Keratinocyte (primary cell): Measurements from ENCODE around the gene SOS1. TPM values are rescaled to one million over a fixed set of nuclear protein-coding genes. Genes with fewer than 3 reads are reported as not detected.

ENCODE experiments used
- DNase-seq: peaks from one replicate; pipeline ENCODE4 v3.0.0-alpha.2; 2011; ENCODE audit warnings: low read depth, missing footprints, low spot score
- FAIRE-seq: peaks from 2 replicates; lab custom pipeline; 2011; peaks lifted over from hg19 to GRCh38; lab: Jason Lieb, UNC
- H2AFZ ChIP-seq: 2 replicates; pipeline ENCODE4 v1.6.0; 2012; ENCODE audit warnings: low read length, control low read depth, inconsistent platforms; ENCODE audit not compliant: control insufficient read depth
- H3K27ac ChIP-seq: 2 replicates; pipeline ENCODE4 v1.5.1; 2011; ENCODE audit warnings: low read length; ENCODE audit not compliant: control insufficient read depth, insufficient read depth
- H3K27me3 ChIP-seq: 3 replicates; pipeline ENCODE4 v1.6.0; 2011; ENCODE audit warnings: low read length; ENCODE audit not compliant: control insufficient read depth, insufficient read depth; ENCODE audit errors: extremely low read depth
- H3K36me3 ChIP-seq, 2 experiments: 2 replicates in 1 of 2; 3 replicates in 1 of 2; pipeline ENCODE4 v1.5.1; 2011; ENCODE audit warnings: low read length in 2 of 2, mild to moderate bottlenecking in 1 of 2; ENCODE audit not compliant: control insufficient read depth in 2 of 2, insufficient read depth in 2 of 2; ENCODE audit errors: extremely low read depth in 1 of 2
- H3K4me1 ChIP-seq: 3 replicates; pipeline ENCODE4 v1.5.1; 2011; ENCODE audit warnings: low read length; ENCODE audit not compliant: control insufficient read depth, insufficient read depth; ENCODE audit errors: extremely low read depth
- H3K4me2 ChIP-seq: 3 replicates; pipeline ENCODE4 v1.6.0; 2011; ENCODE audit warnings: low read depth, low read length; ENCODE audit not compliant: control insufficient read depth, insufficient read depth; ENCODE audit errors: extremely low read depth
- H3K4me3 ChIP-seq, 3 experiments: fragments of 200-600 bp in 1 of 3; sonication (generic) in 1 of 3; 2 replicates in 2 of 3; 3 replicates in 1 of 3; pipeline ENCODE4 v1.5.1; 2011 to 2016; ENCODE audit warnings: low read length in 3 of 3, mild to moderate bottlenecking in 3 of 3, control low read depth in 2 of 3, inconsistent platforms in 1 of 3, low read depth in 1 of 3, mixed read lengths in 1 of 3, mixed run types in 1 of 3, moderate library complexity in 1 of 3; ENCODE audit not compliant: control insufficient read depth in 2 of 3, insufficient read depth in 2 of 3; ENCODE audit errors: extremely low read depth in 1 of 3
- H3K79me2 ChIP-seq: 2 replicates; pipeline ENCODE4 v1.6.0; 2012; ENCODE audit warnings: low read length; ENCODE audit not compliant: control insufficient read depth, insufficient read depth
- H3K9ac ChIP-seq: 3 replicates; pipeline ENCODE4 v1.6.0; 2011; ENCODE audit warnings: low read length; ENCODE audit not compliant: control insufficient read depth, insufficient read depth; ENCODE audit errors: extremely low read depth
- H3K9me1 ChIP-seq: 3 replicates; pipeline ENCODE4 v1.6.0; 2011; ENCODE audit warnings: low read length; ENCODE audit not compliant: control insufficient read depth, insufficient read depth; ENCODE audit errors: extremely low read depth
- H3K9me3 ChIP-seq: 2 replicates; pipeline ENCODE4 v1.5.1; 2012; ENCODE audit warnings: low read depth, low read length; ENCODE audit not compliant: control insufficient read depth
- H4K20me1 ChIP-seq: 3 replicates; pipeline ENCODE4 v1.6.0; 2011; ENCODE audit warnings: low read length; ENCODE audit not compliant: control insufficient read depth, insufficient read depth; ENCODE audit errors: extremely low read depth
- CTCF ChIP-seq, 3 experiments: IDR thresholded peaks in 1 of 3; conservative IDR thresholded peaks in 1 of 3; optimal IDR thresholded peaks in 1 of 3; 2 replicates in 2 of 3; 3 replicates in 1 of 3; pipeline versions ENCODE3 to v1.5.1; 2011; ENCODE audit warnings: low read length in 3 of 3, mild to moderate bottlenecking in 3 of 3, moderate library complexity in 2 of 3, control low read depth in 1 of 3, inconsistent platforms in 1 of 3; ENCODE audit not compliant: insufficient read depth in 2 of 3; ENCODE audit errors: extremely low read depth in 1 of 3
- EZH2 ChIP-seq: IDR thresholded peaks from one replicate; pipeline ENCODE4 v1.6.1; 2012; ENCODE audit warnings: inconsistent platforms, mild to moderate bottlenecking, low read length, moderate library complexity
- dilution Hi-C: fragments of 300-500 bp; cut with MboI; formaldehyde crosslinking; loops from one replicate; pipeline ENCODE4 v1.7.0; 2020; ENCODE audit warnings: low sequenced_read_pairs; ENCODE audit not compliant: extremely low pct_ligation_motif_present
- polyA plus RNA-seq, 5 experiments: library from polyadenylated mRNA; depleted of rRNA in 3 of 5; stranded (reverse) in 3 of 5; stranded (forward) in 1 of 5; unstranded in 1 of 5; fragments of >200 nt; gene quantifications; 1 replicate in 1 of 5; 2 replicates in 3 of 5; 3 replicates in 1 of 5; pipeline versions ENCODE4 v1.2.1 to v1.2.3, GENCODE V29; 2011 to 2012; ENCODE audit warnings: missing spikeins in 2 of 5, low read depth in 1 of 5, low replicate concordance in 1 of 5

The SOS1 gene
- polyA plus RNA-seq, 1 donor (not counting 4 experiments of a cell fraction or from before 2014, with no cell fraction given): 21.5 TPM

- Histone ChIP-seq H3K9me3 (no peaks in the 10 kb centered on the region), H2AFZ (no peak overlapping the region), H3K9ac (no peak overlapping the region), H3K79me2 (peaks cover 54% of the 10 kb centered on the region), H3K36me3 (no peaks in the 10 kb centered on the region), H4K20me1 (no peaks in the 10 kb centered on the region), H3K4me1 (peaks cover 5% of the 10 kb centered on the region), H3K9me1 (no peaks in the 10 kb centered on the region), H3K4me2 (no peak overlapping the region), H3K27ac (no peak overlapping the region), H3K27me3 (no peaks in the 10 kb centered on the region), H3K4me3 (no peak overlapping the region)
- dilution Hi-C loops: no loop called here
- no peak for FAIRE-seq
- no peak for TF ChIP-seq CTCF (optimal IDR thresholded peaks at IDR 0.05 in 1 of 3, IDR thresholded peaks at IDR 0.05 in 1 of 3, conservative IDR thresholded peaks at IDR 0.05 in 1 of 3; ENCODE audit: extremely low read depth in 1 of 3, insufficient read depth in 2 of 3, low read length in 3 of 3)
- TF ChIP-seq EZH2: no peak
- no peak for DNase-seq
These were observed 29.3 kb downstream of the SOS1 start for GRCh38 chr2:39091543-39091942.

- Histone ChIP-seq H3K9me3 (no peaks in the 10 kb centered on the region), H3K9me1 (no peaks in the 10 kb centered on the region), H3K27ac (no peak overlapping the region), H3K36me3 (no peaks in the 10 kb centered on the region), H2AFZ (no peak overlapping the region), H3K9ac (no peak overlapping the region), H3K4me2 (no peak overlapping the region), H3K4me3 (no peak overlapping the region), H3K79me2 (peaks cover 53% of the 10 kb centered on the region), H3K4me1 (peaks cover 5% of the 10 kb centered on the region), H3K27me3 (no peaks in the 10 kb centered on the region), H4K20me1 (no peaks in the 10 kb centered on the region)
- DNase-seq (no peak), FAIRE-seq (no peak)
- no peak for TF ChIP-seq EZH2
- TF ChIP-seq CTCF (optimal IDR thresholded peaks at IDR 0.05 in 1 of 3, IDR thresholded peaks at IDR 0.05 in 1 of 3, conservative IDR thresholded peaks at IDR 0.05 in 1 of 3; ENCODE audit: extremely low read depth in 1 of 3, insufficient read depth in 2 of 3, low read length in 3 of 3): no peak
- dilution Hi-C loops: no loop called here
These were observed 29.8 kb downstream of the SOS1 start for GRCh38 chr2:39091063-39091462.
